Fibroblast of mammary gland (primary cell): ENCODE measurements around the gene OSBPL3.
A peak's percentile ranks its signal among the peaks of the same experiment; 100 is the strongest.

Experiments
- DNase-seq: peaks from one replicate; pipeline ENCODE4 v3.0.0-alpha.2; 2010; ENCODE audit warnings: low read depth
- H3K4me3 ChIP-seq: 2 replicates; pipeline ENCODE4 v1.5.1; 2011; ENCODE audit warnings: low read depth, mild to moderate bottlenecking, low read length, moderate library complexity; ENCODE audit not compliant: control insufficient read depth
- TF ChIP-seq, protein P1 (sequence below): conservative IDR thresholded peaks from 2 replicates; pipeline ENCODE4 v1.5.1; 2011; ENCODE audit warnings: low read depth, low read length, inconsistent platforms; ENCODE audit not compliant: control insufficient read depth, insufficient read depth

OSBPL3 gene

DNA sequence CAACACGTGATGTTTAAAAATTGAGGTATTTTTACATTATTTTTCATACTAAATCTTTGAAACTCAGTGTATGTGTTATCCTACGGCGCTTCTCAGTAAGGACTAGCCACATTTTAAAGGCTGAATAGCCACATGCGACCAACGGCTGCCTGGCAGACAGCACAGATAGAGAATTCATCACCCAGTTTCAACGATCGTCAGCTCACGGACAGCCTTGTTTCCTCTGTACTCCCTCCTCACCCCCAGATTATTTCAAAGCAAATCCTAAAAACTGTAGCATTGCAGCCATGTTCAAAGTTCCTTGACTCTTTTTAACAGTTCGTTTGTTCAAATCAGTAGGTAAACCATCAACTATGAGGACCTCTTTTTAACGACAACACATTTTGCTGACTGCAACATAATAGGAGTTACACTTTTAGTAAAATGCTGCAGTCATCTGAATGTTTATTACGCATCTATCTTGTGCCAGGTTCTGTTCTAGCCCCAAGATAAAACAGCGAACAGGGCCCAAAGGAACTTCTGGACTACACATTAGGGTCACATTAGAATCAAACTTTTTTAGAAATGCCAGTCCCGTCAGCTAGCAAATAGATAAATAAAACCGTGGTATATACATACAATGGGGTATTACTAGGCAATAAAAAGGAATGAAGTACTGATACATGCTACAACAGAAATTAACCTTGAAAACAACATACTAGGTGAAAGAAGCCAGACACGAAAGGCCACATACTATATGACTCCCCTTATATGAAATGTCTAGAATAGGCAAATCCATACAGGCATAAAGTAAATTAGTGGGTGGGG, 5.7 kb downstream of the OSBPL3 start:
- TF ChIP-seq, protein P1, sequence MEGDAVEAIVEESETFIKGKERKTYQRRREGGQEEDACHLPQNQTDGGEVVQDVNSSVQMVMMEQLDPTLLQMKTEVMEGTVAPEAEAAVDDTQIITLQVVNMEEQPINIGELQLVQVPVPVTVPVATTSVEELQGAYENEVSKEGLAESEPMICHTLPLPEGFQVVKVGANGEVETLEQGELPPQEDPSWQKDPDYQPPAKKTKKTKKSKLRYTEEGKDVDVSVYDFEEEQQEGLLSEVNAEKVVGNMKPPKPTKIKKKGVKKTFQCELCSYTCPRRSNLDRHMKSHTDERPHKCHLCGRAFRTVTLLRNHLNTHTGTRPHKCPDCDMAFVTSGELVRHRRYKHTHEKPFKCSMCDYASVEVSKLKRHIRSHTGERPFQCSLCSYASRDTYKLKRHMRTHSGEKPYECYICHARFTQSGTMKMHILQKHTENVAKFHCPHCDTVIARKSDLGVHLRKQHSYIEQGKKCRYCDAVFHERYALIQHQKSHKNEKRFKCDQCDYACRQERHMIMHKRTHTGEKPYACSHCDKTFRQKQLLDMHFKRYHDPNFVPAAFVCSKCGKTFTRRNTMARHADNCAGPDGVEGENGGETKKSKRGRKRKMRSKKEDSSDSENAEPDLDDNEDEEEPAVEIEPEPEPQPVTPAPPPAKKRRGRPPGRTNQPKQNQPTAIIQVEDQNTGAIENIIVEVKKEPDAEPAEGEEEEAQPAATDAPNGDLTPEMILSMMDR, result no peak
- no peak overlapping the region for H3K4me3 ChIP-seq
- DNase-seq, result no peak

DNA sequence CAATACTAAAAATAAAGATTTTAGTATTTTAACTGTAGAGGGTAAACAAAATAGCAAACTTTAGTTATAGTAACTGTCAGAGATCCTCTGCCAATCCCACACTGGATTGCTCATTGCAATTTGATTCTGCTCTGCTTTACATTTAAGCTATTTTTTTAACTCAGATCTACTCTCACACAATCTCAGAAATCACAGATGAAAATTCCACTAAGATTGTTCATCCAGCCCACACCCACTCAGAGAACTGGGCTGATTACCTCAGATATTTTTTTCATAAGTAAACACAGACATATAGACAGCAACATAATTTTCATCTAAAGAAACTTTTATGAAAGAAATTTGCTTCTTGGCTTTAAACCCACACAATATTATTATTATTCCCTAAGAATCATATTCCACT, 7.0 kb downstream of the OSBPL3 start:
- no peak overlapping the region for H3K4me3 ChIP-seq
- TF ChIP-seq, protein P1, result no peak
- peak; percentile 77 for DNase-seq

DNA sequence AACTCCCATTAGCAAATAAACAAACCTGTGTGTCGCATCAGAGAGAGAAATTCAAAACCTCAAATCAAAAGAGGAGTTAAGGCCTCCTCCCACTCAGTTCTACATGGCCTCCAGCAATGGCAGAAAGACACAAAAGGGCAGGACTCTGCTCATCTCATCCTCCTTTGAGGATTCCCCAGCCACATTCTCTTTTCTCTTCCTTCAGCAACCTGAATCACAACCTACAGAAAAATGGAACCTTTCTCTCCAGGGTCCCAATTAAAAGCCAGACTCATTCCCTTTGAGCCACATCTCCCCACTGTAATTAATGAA, 7.9 kb downstream of the OSBPL3 start:
- TF ChIP-seq, protein P1, result no peak
- no peak overlapping the region for H3K4me3 ChIP-seq
- DNase-seq, result no peak

DNA sequence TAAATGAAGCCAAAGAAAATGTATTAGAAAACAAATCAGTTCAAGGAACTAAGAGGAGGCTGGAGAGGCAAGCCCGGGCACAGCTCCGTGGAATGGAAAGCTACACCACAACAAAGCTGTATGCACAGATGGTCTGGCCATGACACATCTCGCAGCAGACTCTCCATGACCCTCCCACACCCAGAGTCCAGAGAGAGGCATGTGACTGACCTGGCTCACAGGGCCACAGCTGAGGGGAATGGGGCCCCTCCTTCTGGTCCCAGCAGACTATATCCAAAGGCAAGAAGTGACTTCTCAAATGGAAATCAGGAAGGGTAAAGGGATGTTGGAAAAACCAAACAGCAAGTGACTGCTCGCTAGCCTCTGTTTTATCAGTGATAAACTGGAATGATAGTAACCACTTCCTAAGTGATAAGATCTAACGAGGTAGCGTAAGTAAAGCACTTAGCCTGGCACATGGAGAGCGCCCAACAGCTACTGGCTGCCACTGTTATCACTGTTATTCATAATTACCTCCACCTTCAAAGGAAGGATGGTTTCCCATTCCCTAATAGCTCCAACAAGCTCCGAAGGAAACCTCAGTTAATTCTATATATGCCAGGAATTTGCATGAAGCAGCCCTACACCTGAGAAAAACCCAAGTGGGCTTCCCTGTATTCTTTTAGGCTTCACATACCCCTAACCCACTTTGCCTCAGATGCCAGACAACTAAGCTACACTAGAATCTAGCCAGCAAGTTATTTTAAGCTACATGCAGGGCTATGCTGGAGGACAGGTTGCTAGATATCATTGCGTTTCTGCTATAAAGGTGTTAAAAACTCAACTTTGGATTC, 8.4 kb downstream of the OSBPL3 start:
- peak; percentile 96 for DNase-seq
- TF ChIP-seq, protein P1, result no peak
- H3K4me3 ChIP-seq, result no peak overlapping the region

DNA sequence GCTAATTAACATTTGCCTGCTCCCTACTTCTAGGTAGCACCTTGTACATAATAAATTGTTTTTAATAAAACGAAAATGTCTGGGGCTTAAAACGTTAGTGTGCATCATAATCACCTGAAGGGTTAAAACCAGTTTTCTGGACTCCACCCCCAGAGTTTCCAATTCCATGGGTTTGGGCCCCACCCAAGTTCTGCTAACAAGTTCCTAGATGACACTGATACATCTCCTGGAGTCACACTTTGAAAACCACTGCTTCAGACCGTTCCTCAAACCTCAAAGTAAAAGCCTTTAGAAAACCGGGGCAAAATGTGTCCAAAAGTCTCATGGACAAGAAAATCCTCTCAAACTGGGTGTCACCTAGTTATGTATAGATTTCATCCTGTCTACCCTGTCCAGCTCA, 9.3 kb downstream of the OSBPL3 start:
- peak; percentile 52 for DNase-seq
- H3K4me3 ChIP-seq, result no peak overlapping the region
- TF ChIP-seq, protein P1, result no peak

DNA sequence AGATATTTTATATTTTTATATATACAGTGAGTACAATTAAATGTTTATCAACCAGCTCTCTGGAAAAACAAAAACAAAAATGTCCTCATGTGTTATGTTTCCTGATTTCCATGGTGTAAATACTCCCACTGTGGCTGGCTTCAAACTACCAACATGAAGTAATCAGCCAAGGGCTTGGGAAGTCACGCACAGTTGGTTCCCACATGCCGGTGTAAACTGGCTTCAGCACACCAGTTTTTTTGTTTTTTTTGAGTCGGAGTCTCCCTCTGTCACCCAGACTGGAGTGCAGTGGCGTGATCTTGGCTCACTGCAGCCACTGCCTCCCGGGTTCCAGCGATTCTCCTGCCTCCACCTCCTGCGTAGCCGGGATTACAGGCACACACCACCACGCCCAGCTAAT, 11.8 kb downstream of the OSBPL3 start:
- no peak for DNase-seq
- H3K4me3 ChIP-seq, result no peak overlapping the region
- TF ChIP-seq, protein P1, result no peak
